H1 (cell line): Measurements from ENCODE around the gene CILP. TPM values are rescaled to one million over a fixed set of nuclear protein-coding genes. Genes with fewer than 3 reads are reported as not detected.

Source experiments
- CTCF ChIA-PET: fragments of 300-600 bp; sonication (Branson Sonifier 250); formaldehyde crosslinking; loops from one replicate; lab custom pipeline; 2021; ENCODE audit not compliant: partially characterized antibody; lab: Charles Lee
- POLR2A ChIA-PET: fragments of 300-600 bp; sonication (Branson Sonifier 250); formaldehyde crosslinking; loops from one replicate; lab custom pipeline; 2021; ENCODE audit warnings: inconsistent platforms; ENCODE audit not compliant: partially characterized antibody; lab: Charles Lee
- DNase-seq, 2 experiments: peaks; one replicate each; pipeline versions ENCODE4 v3.0.0 to v3.0.0-alpha.2; 2010 to 2022; ENCODE audit warnings: low spot score in 2 of 2, low read depth in 1 of 2, mixed read lengths in 1 of 2
- FAIRE-seq: peaks from 2 replicates; lab custom pipeline; 2011; peaks lifted over from hg19 to GRCh38; lab: Jason Lieb, UNC
- H2AFZ ChIP-seq: 2 replicates; pipeline ENCODE4 v1.8.1; 2012; ENCODE audit warnings: low read length, inconsistent platforms
- H2AK5ac ChIP-seq: 2 replicates; pipeline ENCODE4 v1.6.1; 2013; ENCODE audit warnings: low read depth, low read length
- H2BK120ac ChIP-seq: replicated peaks from 2 replicates; pipeline ENCODE3; 2013; ENCODE audit warnings: low read depth, low read length, inconsistent platforms
- H2BK12ac ChIP-seq: 2 replicates; pipeline ENCODE4 v1.6.1; 2013; ENCODE audit warnings: low read depth, low read length
- H2BK15ac ChIP-seq: 2 replicates; pipeline ENCODE4 v1.6.1; 2013; ENCODE audit warnings: low read length
- H2BK20ac ChIP-seq: 2 replicates; pipeline ENCODE4 v1.6.1; 2013; ENCODE audit warnings: low read length
- H2BK5ac ChIP-seq: 2 replicates; pipeline ENCODE4 v1.6.1; 2013; ENCODE audit warnings: low read depth, low read length
- H3K14ac ChIP-seq: 2 replicates; pipeline ENCODE4 v1.6.1; 2013; ENCODE audit warnings: inconsistent platforms; ENCODE audit not compliant: insufficient read length
- H3K18ac ChIP-seq: 2 replicates; pipeline ENCODE4 v1.6.1; 2013; ENCODE audit warnings: low read length; ENCODE audit errors: extremely low read depth
- H3K23ac ChIP-seq: 2 replicates; pipeline ENCODE4 v1.6.1; 2013; ENCODE audit warnings: inconsistent platforms; ENCODE audit not compliant: insufficient read length
- H3K23me2 ChIP-seq: 2 replicates; pipeline ENCODE4 v1.6.1; 2013; ENCODE audit warnings: low read depth, low read length
- H3K27ac ChIP-seq: 2 replicates; pipeline ENCODE4 v1.6.1; 2011; ENCODE audit warnings: low read depth, low read length, inconsistent platforms
- H3K27me3 ChIP-seq, 4 experiments: replicated peaks in 1 of 4; 1 replicate in 1 of 4; 2 replicates in 3 of 4; pipeline versions ENCODE4 v1.6.1 to v1.8.1; 2011 to 2013; ENCODE audit warnings: low read length in 3 of 4, mild to moderate bottlenecking in 3 of 4, inconsistent platforms in 2 of 4, mixed read lengths in 2 of 4, moderate library complexity in 1 of 4; ENCODE audit not compliant: control insufficient read depth in 3 of 4, insufficient read depth in 3 of 4; ENCODE audit errors: extremely low read depth in 1 of 4
- H3K36me3 ChIP-seq, 4 experiments: 2 replicates each; pipeline versions ENCODE4 v1.6.1 to v1.8.1; 2011 to 2013; ENCODE audit warnings: mild to moderate bottlenecking in 4 of 4, low read length in 3 of 4, moderate library complexity in 2 of 4, control low read depth in 1 of 4, inconsistent platforms in 1 of 4; ENCODE audit not compliant: insufficient read depth in 4 of 4, control insufficient read depth in 2 of 4
- H3K4ac ChIP-seq: replicated peaks from 2 replicates; pipeline ENCODE3; 2013; ENCODE audit warnings: low read length, low read depth, mixed read lengths, inconsistent platforms; ENCODE audit not compliant: insufficient read length
- H3K4me1 ChIP-seq, 4 experiments: replicated peaks in 1 of 4; 1 replicate in 1 of 4; 2 replicates in 3 of 4; pipeline versions ENCODE4 v1.6.1 to v1.8.1; 2011 to 2013; ENCODE audit warnings: low read length in 3 of 4, inconsistent platforms in 2 of 4, mixed read lengths in 1 of 4; ENCODE audit not compliant: insufficient read depth in 4 of 4, control insufficient read depth in 3 of 4
- H3K4me2 ChIP-seq, 2 experiments: 2 replicates each; pipeline versions ENCODE4 v1.6.1 to v1.8.1; 2011 to 2013; ENCODE audit warnings: low read depth in 2 of 2, low read length in 2 of 2, control low read depth in 1 of 2, inconsistent platforms in 1 of 2, mild to moderate bottlenecking in 1 of 2; ENCODE audit not compliant: insufficient read depth in 1 of 2
- H3K4me3 ChIP-seq, 4 experiments: fragments of 200-600, 300-600 bp in 1 of 4; sonication (generic), shearing (Covaris generic), sonication (Bioruptor Twin) in 1 of 4; 2 replicates each; pipeline versions ENCODE4 v1.5.1 to v1.8.1; 2011 to 2016; ENCODE audit warnings: low read length in 4 of 4, low read depth in 3 of 4, control low read depth in 2 of 4, inconsistent platforms in 2 of 4, mild to moderate bottlenecking in 2 of 4, mixed read lengths in 1 of 4, moderate library complexity in 1 of 4; ENCODE audit not compliant: insufficient read depth in 2 of 4; ENCODE audit errors: extremely low read depth in 1 of 4
- H3K56ac ChIP-seq: replicated peaks from 2 replicates; pipeline ENCODE3; 2013; ENCODE audit warnings: low read depth, mild to moderate bottlenecking, mixed read lengths, low read length, inconsistent platforms; ENCODE audit not compliant: insufficient read length
- H3K79me1 ChIP-seq: 2 replicates; pipeline ENCODE4 v1.6.1; 2013; ENCODE audit warnings: low read depth, low read length, control low read depth
- H3K79me2 ChIP-seq, 2 experiments: 2 replicates each; pipeline versions ENCODE4 v1.6.1 to v1.8.1; 2012 to 2013; ENCODE audit warnings: low read length in 2 of 2, mild to moderate bottlenecking in 2 of 2, inconsistent platforms in 1 of 2; ENCODE audit not compliant: insufficient read depth in 2 of 2, control insufficient read depth in 1 of 2
- H3K9ac ChIP-seq, 4 experiments: replicated peaks in 1 of 4; 1 replicate in 1 of 4; 2 replicates in 3 of 4; pipeline versions ENCODE4 v1.6.1 to v1.8.1; 2011 to 2013; ENCODE audit warnings: low read depth in 3 of 4, low read length in 3 of 4, control low read depth in 2 of 4, mild to moderate bottlenecking in 2 of 4, moderate library complexity in 2 of 4, inconsistent platforms in 1 of 4; ENCODE audit errors: extremely low read depth in 1 of 4
- H3K9me3 ChIP-seq, 2 experiments: 2 replicates each; pipeline versions ENCODE4 v1.6.1 to v1.8.1; 2012 to 2013; ENCODE audit warnings: mild to moderate bottlenecking in 2 of 2, moderate library complexity in 2 of 2, control low read depth in 1 of 2, inconsistent platforms in 1 of 2, low read depth in 1 of 2, low read length in 1 of 2, mixed read lengths in 1 of 2; ENCODE audit not compliant: insufficient read depth in 2 of 2
- H4K20me1 ChIP-seq, 2 experiments: replicated peaks in 1 of 2; 2 replicates each; pipeline versions ENCODE3 to v1.8.1; 2011 to 2013; ENCODE audit warnings: inconsistent platforms in 2 of 2, low read length in 2 of 2, mild to moderate bottlenecking in 1 of 2; ENCODE audit not compliant: insufficient read depth in 2 of 2, control insufficient read depth in 1 of 2
- H4K5ac ChIP-seq: 2 replicates; pipeline ENCODE4 v1.6.1; 2013; ENCODE audit warnings: low read length, low read depth, mixed read lengths, inconsistent platforms; ENCODE audit not compliant: insufficient read length
- H4K8ac ChIP-seq: 2 replicates; pipeline ENCODE4 v1.8.0; 2013; ENCODE audit warnings: mild to moderate bottlenecking, moderate library complexity, low read length, inconsistent platforms; ENCODE audit not compliant: insufficient read depth; ENCODE audit errors: extremely low read depth
- H4K91ac ChIP-seq: replicated peaks from 2 replicates; pipeline ENCODE3; 2013; ENCODE audit warnings: low read length, mixed read lengths, inconsistent platforms; ENCODE audit not compliant: insufficient read length
- CTBP2 ChIP-seq: IDR thresholded peaks from 2 replicates; pipeline ENCODE4 v1.7.0; 2011; ENCODE audit warnings: borderline replicate concordance, mild to moderate bottlenecking, moderate library complexity, mixed read lengths, low read length; ENCODE audit not compliant: insufficient read depth, insufficient read length
- EGR1 ChIP-seq: IDR thresholded peaks from 2 replicates; pipeline ENCODE4 v1.6.1; 2011; ENCODE audit warnings: low read depth, low read length, borderline replicate concordance
- FOSL1 ChIP-seq: IDR thresholded peaks from 2 replicates; pipeline ENCODE4 v1.6.1; 2011; ENCODE audit warnings: mild to moderate bottlenecking, low read depth, low read length, moderate library complexity; ENCODE audit not compliant: insufficient read depth
- GTF2F1 ChIP-seq: IDR thresholded peaks from 2 replicates; pipeline ENCODE4 v1.6.1; 2012; ENCODE audit warnings: low read depth, low read length, improper control_type of control experiment, borderline replicate concordance
- KDM1A ChIP-seq: fragments of 200-600, 300-600 bp; sonication (generic); IDR thresholded peaks from 2 replicates; pipeline ENCODE4 v1.7.1; 2016; ENCODE audit warnings: mild to moderate bottlenecking, low read length, borderline replicate concordance
- KDM5A ChIP-seq: fragments of 200-600 bp; IDR thresholded peaks from 2 replicates; pipeline ENCODE4 v1.7.1; 2012; ENCODE audit warnings: mild to moderate bottlenecking, low read length, inconsistent platforms, mixed read lengths
- NRF1 ChIP-seq: IDR thresholded peaks from 2 replicates; pipeline ENCODE4 v1.6.1; 2011; ENCODE audit warnings: mild to moderate bottlenecking, low read depth, low read length, improper control_type of control experiment
- SP1 ChIP-seq: IDR thresholded peaks from 2 replicates; pipeline ENCODE4 v1.6.1; 2011; ENCODE audit warnings: low read depth, low read length
- SP2 ChIP-seq: IDR thresholded peaks from 2 replicates; pipeline ENCODE4 v1.6.1; 2012; ENCODE audit warnings: mild to moderate bottlenecking, low read length, inconsistent platforms
- SP4 ChIP-seq: IDR thresholded peaks from 2 replicates; pipeline ENCODE4 v1.6.1; 2012; ENCODE audit warnings: low read length, inconsistent platforms
- SUZ12 ChIP-seq: fragments of 200-600 bp; sonication (generic); IDR thresholded peaks from 2 replicates; pipeline ENCODE4 v1.6.1; 2012; ENCODE audit warnings: mild to moderate bottlenecking, inconsistent platforms, low read length, moderate library complexity, mixed read lengths
- TAF7 ChIP-seq: optimal IDR thresholded peaks from 2 replicates; pipeline ENCODE3; 2011; ENCODE audit warnings: low read depth, mild to moderate bottlenecking, inconsistent platforms, low read length, moderate library complexity, borderline replicate concordance
- TCF12 ChIP-seq: IDR thresholded peaks from 2 replicates; pipeline ENCODE4 v1.6.1; 2011; ENCODE audit warnings: low read depth, mild to moderate bottlenecking, low read length
- WGBS, 2 experiments: shearing (Covaris generic) in 1 of 2; methylation state at CpG; one replicate each; pipeline versions ENCODE4 v1.1.6 to v1.1.7; 2013 to 2015; ENCODE audit warnings: low lambda C conversion rate in 2 of 2, mixed read lengths in 2 of 2, inconsistent platforms in 1 of 2, low coverage in 1 of 2, missing lambda C conversion rate in 1 of 2; ENCODE audit not compliant: insufficient replicate concordance in 2 of 2, insufficient coverage in 1 of 2, insufficient read length in 1 of 2; ENCODE audit errors: extremely low coverage in 1 of 2, missing lambda C conversion rate in 1 of 2; 5-methylcytosine and 5-hydroxymethylcytosine counted together
- polyA plus RNA-seq, 7 experiments: library from polyadenylated mRNA; depleted of rRNA in 3 of 7; stranded (reverse) in 5 of 7; unstranded in 2 of 7; fragments of >200 nt in 5 of 7; fragments of 200-250 nt in 2 of 7; gene quantifications; 1 replicate in 5 of 7; 2 replicates in 1 of 7; 4 replicates in 1 of 7; pipeline versions ENCODE4 v1.2.1 to v1.2.3, GENCODE V29; 2011 to 2013; ENCODE audit warnings: missing spikeins in 2 of 7, mixed read lengths in 2 of 7
- total RNA-seq: library from RNA; stranded (reverse); fragmentation: NEBNext Ultra II Directional; extraction: Animal tissue kit (Norgen Biotek cat#: 25700); gene quantifications from 2 replicates; pipeline ENCODE4 v1.2.1, GENCODE V29; 2021

The CILP gene
- total and polyA plus RNA-seq, 2 of the 8 experiments (the other 6 are each of a cell fraction or from before 2014, with no cell fraction given), result 0.02 TPM; not detected in 1

DNA sequence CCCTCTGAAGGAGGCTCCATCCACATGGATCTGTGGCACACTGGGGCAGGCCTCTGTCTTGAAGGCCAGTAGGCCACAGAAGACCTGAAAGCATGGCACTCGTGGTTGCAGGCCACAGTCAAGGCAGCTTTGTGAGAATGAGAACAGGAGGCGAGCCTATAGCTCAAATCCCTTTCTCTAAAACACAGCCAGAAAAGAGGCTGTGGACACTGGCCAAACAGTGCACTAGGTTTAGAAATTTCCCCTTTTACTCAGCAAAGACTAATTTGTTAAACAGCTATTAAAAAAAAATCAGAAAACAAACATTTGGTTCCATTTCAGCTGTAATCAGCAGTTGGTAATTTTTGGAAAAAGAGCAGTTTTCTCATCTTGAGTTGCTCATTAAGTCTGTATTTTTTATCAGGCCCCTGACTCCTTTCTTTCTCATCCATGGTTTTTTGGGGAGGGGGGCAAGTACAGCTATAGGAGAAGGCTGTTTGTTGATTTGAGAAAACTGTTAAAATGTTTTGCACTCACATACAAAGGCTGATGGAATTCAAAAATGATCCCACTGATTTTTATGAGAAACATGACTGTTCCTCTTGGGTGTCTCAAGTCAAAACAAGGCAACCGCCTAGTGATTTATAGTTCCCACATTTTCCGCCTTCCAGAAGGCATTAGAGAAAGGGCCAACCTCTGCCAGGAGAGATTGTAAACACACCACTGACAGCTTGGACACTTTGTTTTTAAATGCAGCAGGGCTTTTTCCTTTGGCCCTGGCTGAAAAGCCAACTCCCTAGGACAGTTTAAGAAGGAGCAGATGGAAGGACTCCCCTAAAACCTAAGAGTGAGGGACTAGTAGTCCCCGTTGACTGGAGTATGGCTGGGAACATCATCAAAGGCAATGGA, 47.3 kb upstream of the CILP start:
- Histone ChIP-seq H3K79me1 (no peaks in the 10 kb centered on the region; the same call in 1 of the 2 replicates), H2BK120ac (no peak overlapping the region), H4K91ac (no peak overlapping the region), H3K18ac (no peak overlapping the region), H3K79me2 (no peaks in the 10 kb centered on the region), H3K9ac (no peak overlapping the region), H3K23me2 (no peaks in the 10 kb centered on the region), H2BK5ac (no peak overlapping the region), H2AFZ (no peak overlapping the region), H3K4me3 (no peak overlapping the region), H3K4me1 (no peaks in the 10 kb centered on the region), H3K27me3 (no peaks in the 10 kb centered on the region), H4K8ac (no peak overlapping the region), H3K4ac (no peak overlapping the region), H2BK12ac (no peak overlapping the region), H4K5ac (no peak overlapping the region), H4K20me1 (no peaks in the 10 kb centered on the region), H3K23ac (no peak overlapping the region), H2BK20ac (no peak overlapping the region), H2AK5ac (no peak overlapping the region), H2BK15ac (no peak overlapping the region), H3K14ac (no peak overlapping the region), H3K36me3 (no peaks in the 10 kb centered on the region), H3K56ac (no peak overlapping the region), H3K9me3 (no peaks in the 10 kb centered on the region), H3K27ac (no peak overlapping the region), H3K4me2 (no peak overlapping the region)
- FAIRE-seq, result no peak
- ChIA-PET POLR2A (interaction anchor here (0.6 to 1.8 kb wide), 2 partner anchors 42 to 98 kb away, joined by 3 read pairs; no protein-coding TSS in a partner anchor), CTCF (interaction anchor here (0.9 to 3.0 kb wide), 3 partner anchors 12 to 69 kb away, joined by 4 to 29 read pairs (median 4); no protein-coding TSS in a partner anchor)
- 90% methylated on average over 5 of the region's 5 CpGs; no CpG with 5 or more reads in 1 of the 2 experiments for WGBS, 2 experiments
- no peak for DNase-seq
- TF ChIP-seq SP2 (no peak), CTBP2 (no peak), FOSL1 (no peak), EGR1 (no peak), NRF1 (no peak), SP1 (no peak), GTF2F1 (no peak), TCF12 (no peak), SUZ12 (no peak), KDM1A (no peak), TAF7 (no peak), SP4 (no peak), KDM5A (no peak)
